ENCODE results near the gene ZNF76. TPM values are rescaled to one million over a fixed set of nuclear protein-coding genes. Genes with fewer than 3 reads are reported as not detected.

Gene ZNF76
- 7.4 TPM for polyA plus RNA-seq (2013, experiment 1 of 2)
- polyA plus RNA-seq (2013, experiment 2 of 2), result 7.5 TPM

GRCh38 chr6:35259194-35259947 is at the start of gene ZNF76:
Gene ZNF76, plus strand, starts transcription at chr6:35259735. Its CDS starts 21,417 bp downstream, at chr6:35281152.
- H3K4me2 ChIP-seq (ENCODE audit: low read length), result peak within 1 kb of the TSS; percentile 99
- peak within 1 kb of the TSS; percentile 98 for H3K4ac ChIP-seq (ENCODE audit: low read depth, low read length)
- H3K4me1 ChIP-seq (ENCODE audit: control insufficient read depth, low read depth, low read length), result peaks cover 9% of the 10 kb centered on the region
- DNase-seq, result peak; percentile 99
- peaks cover 6% of the 10 kb centered on the region for H3K79me1 ChIP-seq (ENCODE audit: low read length)
- H3K56ac ChIP-seq (ENCODE audit: low read length), result peak within 1 kb of the TSS; percentile 94
- H3K4me3 ChIP-seq (ENCODE audit: low read length), result peak within 1 kb of the TSS; percentile 96
- H3K27ac ChIP-seq (ENCODE audit: low read depth, low read length), result peak within 1 kb of the TSS; percentile 95
- peak within 1 kb of the TSS; percentile 86 for H2BK5ac ChIP-seq (ENCODE audit: low read length)
- H3K79me2 ChIP-seq (ENCODE audit: control insufficient read depth, insufficient read depth, low read length), result no peaks in the 10 kb centered on the region
- no peaks in the 10 kb centered on the region for H3K27me3 ChIP-seq (ENCODE audit: insufficient read depth, low read length, poor library complexity)
- no peak within 1 kb of the TSS for H3K23ac ChIP-seq (ENCODE audit: low read length)
- peak within 1 kb of the TSS; percentile 58 for H4K8ac ChIP-seq (ENCODE audit: low read depth, low read length)
- no peak within 1 kb of the TSS for H2BK120ac ChIP-seq (ENCODE audit: low read depth, low read length)
- H2BK15ac ChIP-seq (replicated peaks; ENCODE audit: low read depth), result no peak within 1 kb of the TSS
- H3K36me3 ChIP-seq (ENCODE audit: control insufficient read depth, insufficient read depth, low read length), result no peaks in the 10 kb centered on the region
- H3K18ac ChIP-seq (ENCODE audit: low read length), result peak within 1 kb of the TSS; percentile 99
- WGBS (ENCODE audit: extremely low coverage, insufficient coverage, low lambda C conversion rate), result no CpG with 5 or more reads among the region's 82 CpGs
- H2AK5ac ChIP-seq (ENCODE audit: low read length), result peak within 1 kb of the TSS; percentile 91
- peak within 1 kb of the TSS; percentile 95 for H3K9ac ChIP-seq (ENCODE audit: low read length)
- H4K5ac ChIP-seq (ENCODE audit: low read length), result peak within 1 kb of the TSS; percentile 92

DNA sequence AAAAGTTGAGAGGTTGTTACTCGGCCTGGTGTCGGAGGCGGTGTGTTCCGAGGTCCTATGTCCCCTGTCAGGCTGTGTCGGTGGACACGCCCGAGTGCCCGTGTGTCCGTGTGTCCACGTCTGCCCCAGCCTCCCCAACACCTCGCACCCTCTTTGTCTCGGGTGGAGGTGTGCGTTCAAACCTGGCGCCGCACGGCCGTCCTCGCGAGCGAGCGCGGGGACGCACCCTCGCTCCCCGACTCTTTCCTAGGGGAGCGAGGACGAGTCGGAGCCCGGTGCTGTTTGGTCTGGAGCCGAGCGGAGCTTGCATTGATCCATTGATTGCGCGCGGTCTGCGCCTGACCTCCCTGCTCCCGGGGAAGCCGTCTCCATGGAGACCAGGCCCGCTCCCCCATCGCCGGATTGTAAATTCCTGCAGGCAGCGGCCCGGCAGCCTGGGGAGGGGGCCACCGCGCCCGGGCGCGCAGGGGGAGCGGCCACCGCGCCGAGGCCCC is 46.2 kb upstream of the ZNF76 start:
- Histone ChIP-seq H3K36me3 (ENCODE audit: control insufficient read depth, insufficient read depth, low read length) (no peaks in the 10 kb centered on the region), H4K8ac (ENCODE audit: low read depth, low read length) (no peak overlapping the region), H3K56ac (ENCODE audit: low read length) (peak overlapping the region; percentile 88), H3K23ac (ENCODE audit: low read length) (no peak overlapping the region), H3K79me2 (ENCODE audit: control insufficient read depth, insufficient read depth, low read length) (no peaks in the 10 kb centered on the region), H3K4me1 (ENCODE audit: control insufficient read depth, low read depth, low read length) (peaks cover 11% of the 10 kb centered on the region), H2BK15ac (replicated peaks; ENCODE audit: low read depth) (no peak overlapping the region), H3K27ac (ENCODE audit: low read depth, low read length) (no peak overlapping the region), H3K9ac (ENCODE audit: low read length) (peak overlapping the region; percentile 68), H3K4me3 (ENCODE audit: low read length) (no peak overlapping the region), H3K4me2 (ENCODE audit: low read length) (peak overlapping the region; percentile 86), H2BK120ac (ENCODE audit: low read depth, low read length) (no peak overlapping the region), H3K79me1 (ENCODE audit: low read length) (no peaks in the 10 kb centered on the region), H2AK5ac (ENCODE audit: low read length) (no peak overlapping the region), H3K4ac (ENCODE audit: low read depth, low read length) (no peak overlapping the region), H3K27me3 (ENCODE audit: insufficient read depth, low read length, poor library complexity) (peaks cover 21% of the 10 kb centered on the region), H4K5ac (ENCODE audit: low read length) (no peak overlapping the region), H3K18ac (ENCODE audit: low read length) (no peak overlapping the region), H2BK5ac (ENCODE audit: low read length) (no peak overlapping the region)
- no CpG with 5 or more reads among the region's 51 CpGs for WGBS (ENCODE audit: extremely low coverage, insufficient coverage, low lambda C conversion rate)
- DNase-seq, result peak; percentile 80

- peak within 1 kb of the TSS; percentile 68 for H3K9ac ChIP-seq (ENCODE audit: low read length)
- H4K8ac ChIP-seq (ENCODE audit: low read depth, low read length), result no peak within 1 kb of the TSS
- H2AK5ac ChIP-seq (ENCODE audit: low read length), result no peak within 1 kb of the TSS
- H2BK5ac ChIP-seq (ENCODE audit: low read length), result no peak within 1 kb of the TSS
- no peak within 1 kb of the TSS for H2BK120ac ChIP-seq (ENCODE audit: low read depth, low read length)
- H3K56ac ChIP-seq (ENCODE audit: low read length), result peak within 1 kb of the TSS; percentile 88
- H3K27me3 ChIP-seq (ENCODE audit: insufficient read depth, low read length, poor library complexity), result peaks cover 19% of the 10 kb centered on the region
- no peaks in the 10 kb centered on the region for H3K79me1 ChIP-seq (ENCODE audit: low read length)
- H3K4me3 ChIP-seq (ENCODE audit: low read length), result peak within 1 kb of the TSS; percentile 30
- H3K23ac ChIP-seq (ENCODE audit: low read length), result peak within 1 kb of the TSS; percentile 51
- peak within 1 kb of the TSS; percentile 86 for H3K27ac ChIP-seq (ENCODE audit: low read depth, low read length)
- H4K5ac ChIP-seq (ENCODE audit: low read length), result no peak within 1 kb of the TSS
- WGBS (ENCODE audit: extremely low coverage, insufficient coverage, low lambda C conversion rate), result no CpG with 5 or more reads among the region's 89 CpGs
- H2BK15ac ChIP-seq (replicated peaks; ENCODE audit: low read depth), result no peak within 1 kb of the TSS
- no peaks in the 10 kb centered on the region for H3K36me3 ChIP-seq (ENCODE audit: control insufficient read depth, insufficient read depth, low read length)
- peaks cover 11% of the 10 kb centered on the region for H3K4me1 ChIP-seq (ENCODE audit: control insufficient read depth, low read depth, low read length)
- H3K4ac ChIP-seq (ENCODE audit: low read depth, low read length), result peak within 1 kb of the TSS; percentile 41
- no peaks in the 10 kb centered on the region for H3K79me2 ChIP-seq (ENCODE audit: control insufficient read depth, insufficient read depth, low read length)
- peak; percentile 82 for DNase-seq
- H3K18ac ChIP-seq (ENCODE audit: low read length), result peak within 1 kb of the TSS; percentile 23
- peak within 1 kb of the TSS; percentile 86 for H3K4me2 ChIP-seq (ENCODE audit: low read length)
Measured at GRCh38 chr6:35213824-35214756, 45.4 kb upstream of the ZNF76 start, which contains the start of gene SCUBE3. Gene SCUBE3, plus strand, starts transcription at chr6:35213956. Its CDS starts 463 bp downstream, at chr6:35214419.

DNA sequence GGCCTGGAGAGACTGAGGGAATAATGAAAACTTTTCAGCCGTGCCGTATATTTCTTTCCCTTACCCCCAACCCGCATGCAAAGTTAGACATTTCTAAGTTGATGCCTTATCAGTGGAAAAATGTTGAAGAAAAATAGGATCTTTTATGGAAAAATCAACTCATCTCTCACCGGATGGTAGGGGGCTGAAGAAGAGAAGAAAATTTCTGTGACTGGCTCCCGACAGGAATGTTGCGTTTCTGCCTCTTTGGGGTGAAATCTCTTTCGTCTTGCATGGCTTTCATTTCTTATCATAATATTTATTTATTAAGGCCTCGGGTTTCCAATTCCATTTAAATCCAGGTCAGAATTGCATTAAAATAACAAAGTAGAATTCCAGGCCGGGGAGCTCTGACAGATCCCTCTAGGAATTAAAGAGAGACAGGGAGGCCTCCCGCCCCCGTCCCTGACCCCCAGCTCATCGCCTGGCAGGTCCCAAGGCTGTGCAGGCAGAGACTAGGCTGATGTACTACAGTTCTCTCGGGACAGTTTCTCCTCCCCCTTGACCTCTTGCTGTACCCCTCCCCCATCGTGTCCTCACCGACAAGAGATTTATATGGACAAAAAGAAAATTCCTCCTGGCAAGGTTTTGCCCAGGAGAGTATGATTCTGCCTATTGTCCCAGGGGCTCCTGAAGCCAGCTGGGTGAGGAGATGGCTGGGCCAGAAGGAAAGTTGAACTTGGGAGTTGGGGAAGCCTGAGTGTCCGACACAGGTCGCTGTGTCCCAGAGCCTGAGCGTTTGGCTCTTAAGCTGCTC is 44.5 kb upstream of the ZNF76 start:
- Histone ChIP-seq H3K9ac (ENCODE audit: low read length) (no peak overlapping the region), H3K79me1 (ENCODE audit: low read length) (no peaks in the 10 kb centered on the region), H3K18ac (ENCODE audit: low read length) (no peak overlapping the region), H3K27me3 (ENCODE audit: insufficient read depth, low read length, poor library complexity) (peaks cover 19% of the 10 kb centered on the region), H4K8ac (ENCODE audit: low read depth, low read length) (no peak overlapping the region), H3K4me1 (ENCODE audit: control insufficient read depth, low read depth, low read length) (peaks cover 11% of the 10 kb centered on the region), H2BK5ac (ENCODE audit: low read length) (no peak overlapping the region), H3K27ac (ENCODE audit: low read depth, low read length) (no peak overlapping the region), H3K36me3 (ENCODE audit: control insufficient read depth, insufficient read depth, low read length) (no peaks in the 10 kb centered on the region), H3K79me2 (ENCODE audit: control insufficient read depth, insufficient read depth, low read length) (no peaks in the 10 kb centered on the region), H3K56ac (ENCODE audit: low read length) (no peak overlapping the region), H2BK15ac (replicated peaks; ENCODE audit: low read depth) (no peak overlapping the region), H3K4me3 (ENCODE audit: low read length) (no peak overlapping the region), H3K4me2 (ENCODE audit: low read length) (peak overlapping the region; percentile 86), H2AK5ac (ENCODE audit: low read length) (no peak overlapping the region), H3K23ac (ENCODE audit: low read length) (no peak overlapping the region), H4K5ac (ENCODE audit: low read length) (no peak overlapping the region), H3K4ac (ENCODE audit: low read depth, low read length) (no peak overlapping the region), H2BK120ac (ENCODE audit: low read depth, low read length) (no peak overlapping the region)
- no CpG with 5 or more reads among the region's 18 CpGs for WGBS (ENCODE audit: extremely low coverage, insufficient coverage, low lambda C conversion rate)
- peak; percentile 44 for DNase-seq
